IgD-negative memory B cell (primary cell): Measurements from ENCODE around the gene UCN2. TPM values are rescaled to one million over a fixed set of nuclear protein-coding genes. Genes with fewer than 3 reads are reported as not detected.

ENCODE experiments used
- H3K27ac Mint-ChIP-seq, 3 donors: one replicate each; pipeline ENCODE4 v1.8.0; 2020 to 2022; ENCODE audit warnings: mild to moderate bottlenecking in 3 of 3, mixed read lengths in 3 of 3, moderate library complexity in 1 of 3
- H3K27me3 Mint-ChIP-seq: one replicate; pipeline ENCODE4 v1.8.0; 2021; ENCODE audit warnings: mixed read lengths
- H3K36me3 Mint-ChIP-seq: one replicate; pipeline ENCODE4 v1.8.0; 2020; ENCODE audit warnings: mild to moderate bottlenecking, mixed read lengths
- H3K4me1 Mint-ChIP-seq, 3 donors: one replicate each; pipeline ENCODE4 v1.8.0; 2020 to 2022; ENCODE audit warnings: mixed read lengths in 3 of 3, mild to moderate bottlenecking in 1 of 3
- H3K4me3 Mint-ChIP-seq, 4 donors: one replicate each; pipeline ENCODE4 v1.8.0; 2020 to 2022; ENCODE audit warnings: mild to moderate bottlenecking in 4 of 4, mixed read lengths in 4 of 4, moderate library complexity in 3 of 4
- H3K9me3 Mint-ChIP-seq, 3 donors: one replicate each; pipeline ENCODE4 v1.8.0; 2020 to 2021; ENCODE audit warnings: mixed read lengths in 3 of 3, mild to moderate bottlenecking in 1 of 3
- polyA plus RNA-seq: library from polyadenylated mRNA; unstranded; fragments of 300-500 nt; fragmentation: Illumina TruSeq; gene quantifications from one replicate; pipeline ENCODE4 v1.2.3, GENCODE V29; 2021

Gene UCN2
- polyA plus RNA-seq, 1 donor from 2014 or later, result not detected

- Mint-ChIP-seq H3K4me3 (no peak overlapping the region), H3K27ac (no peak overlapping the region), H3K9me3 (no peaks in the 10 kb centered on the region), H3K4me1 (no peaks in the 10 kb centered on the region), H3K27me3 (no peaks in the 10 kb centered on the region), H3K36me3 (no peaks in the 10 kb centered on the region)
These were observed 10.5 kb upstream of the UCN2 start for GRCh38 chr3:48573973-48574585.

GRCh38 chr3:48572517-48572916, 8.9 kb upstream of the UCN2 start:
- Mint-ChIP-seq H3K9me3 (no peaks in the 10 kb centered on the region), H3K27me3 (no peaks in the 10 kb centered on the region), H3K4me3 (no peak overlapping the region), H3K4me1 (no peaks in the 10 kb centered on the region), H3K27ac (no peak overlapping the region), H3K36me3 (no peaks in the 10 kb centered on the region)

GRCh38 chr3:48571938-48572337, 8.4 kb upstream of the UCN2 start:
- Mint-ChIP-seq H3K4me3 (no peak overlapping the region), H3K27ac (no peak overlapping the region), H3K27me3 (no peaks in the 10 kb centered on the region), H3K4me1 (peaks cover 0 to 2% (median 0%) of the 10 kb centered on the region in 3 donors), H3K9me3 (no peaks in the 10 kb centered on the region), H3K36me3 (no peaks in the 10 kb centered on the region)

DNA sequence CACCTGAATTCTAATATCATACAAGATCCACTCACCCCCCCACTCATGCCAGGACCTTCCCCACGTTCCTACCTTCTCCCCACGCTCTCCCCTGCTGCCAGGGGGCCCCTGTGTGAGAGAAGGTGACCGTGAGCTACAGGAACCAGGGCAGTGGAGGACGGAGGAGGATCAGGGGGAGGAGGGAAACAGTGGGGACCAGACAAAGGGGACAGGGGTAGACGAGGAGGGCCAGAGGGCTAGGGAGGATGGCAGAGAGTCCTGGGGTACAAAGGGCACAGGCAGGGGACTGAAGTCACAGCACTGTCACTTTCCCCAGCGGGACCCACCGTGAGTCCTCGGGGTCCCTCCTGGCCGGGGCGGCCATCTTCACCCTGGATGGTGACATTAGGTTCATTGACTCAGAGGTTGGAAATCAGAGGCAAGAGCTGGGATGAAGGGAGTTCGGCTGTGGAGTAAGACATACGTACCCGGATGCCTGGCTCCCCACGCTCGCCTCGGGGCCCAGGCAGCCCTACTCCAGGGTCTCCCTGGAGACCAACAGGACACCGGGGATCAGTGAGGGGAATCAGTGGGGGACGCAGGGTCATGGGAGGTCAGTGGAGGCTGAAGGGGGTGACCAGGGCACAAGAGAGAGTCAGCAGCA, 6.3 kb upstream of the UCN2 start:
- no peak overlapping the region for H3K27ac Mint-ChIP-seq
- H3K27me3 Mint-ChIP-seq, result no peaks in the 10 kb centered on the region
- no peaks in the 10 kb centered on the region for H3K36me3 Mint-ChIP-seq
- H3K9me3 Mint-ChIP-seq, result no peaks in the 10 kb centered on the region
- H3K4me3 Mint-ChIP-seq, result no peak overlapping the region
- peaks cover 0 to 2% (median 0%) of the 10 kb centered on the region in 3 donors for H3K4me1 Mint-ChIP-seq

DNA sequence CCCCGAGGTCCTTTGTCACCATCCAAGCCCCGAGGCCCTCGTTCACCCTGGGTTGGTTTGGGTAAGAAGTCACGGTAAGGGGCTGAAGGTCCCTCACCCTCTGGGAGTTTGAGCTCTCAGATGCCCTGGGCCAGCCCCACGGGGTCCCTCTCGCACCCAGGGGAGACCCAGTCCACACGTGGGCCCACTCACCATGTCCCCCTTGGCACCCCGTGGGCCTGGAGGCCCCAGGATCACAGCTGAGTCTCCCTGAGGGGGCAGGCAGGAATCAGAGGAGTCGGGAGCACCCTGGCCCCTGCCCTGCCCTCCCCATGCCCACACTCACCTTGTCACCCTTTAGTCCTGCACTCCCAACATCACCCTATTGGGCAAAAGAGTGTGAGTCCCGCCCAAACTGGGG, 5.8 kb upstream of the UCN2 start:
- Mint-ChIP-seq H3K27me3 (no peaks in the 10 kb centered on the region), H3K4me1 (peaks cover 0 to 2% (median 0%) of the 10 kb centered on the region in 3 donors), H3K9me3 (no peaks in the 10 kb centered on the region)

GRCh38 chr3:48568476-48568875, 4.9 kb upstream of the UCN2 start:
- H3K4me3 Mint-ChIP-seq, result no peak overlapping the region
- no peaks in the 10 kb centered on the region for H3K27me3 Mint-ChIP-seq
- no peaks in the 10 kb centered on the region for H3K36me3 Mint-ChIP-seq
- peaks cover 0 to 2% (median 0%) of the 10 kb centered on the region in 3 donors for H3K4me1 Mint-ChIP-seq
- no peak overlapping the region for H3K27ac Mint-ChIP-seq
- no peaks in the 10 kb centered on the region for H3K9me3 Mint-ChIP-seq

More for the DNA sequence above, 5.8 kb upstream of the UCN2 start:
- no peak overlapping the region for H3K27ac Mint-ChIP-seq
- no peak overlapping the region for H3K4me3 Mint-ChIP-seq
- H3K36me3 Mint-ChIP-seq, result no peaks in the 10 kb centered on the region

- H3K4me3 Mint-ChIP-seq, result no peak overlapping the region
- H3K27ac Mint-ChIP-seq, result no peak overlapping the region
- no peaks in the 10 kb centered on the region for H3K36me3 Mint-ChIP-seq
- peaks cover 0 to 2% (median 0%) of the 10 kb centered on the region in 3 donors for H3K4me1 Mint-ChIP-seq
- no peaks in the 10 kb centered on the region for H3K9me3 Mint-ChIP-seq
- H3K27me3 Mint-ChIP-seq, result no peaks in the 10 kb centered on the region
These were observed 3.9 kb upstream of the UCN2 start for GRCh38 chr3:48567500-48567899.

DNA sequence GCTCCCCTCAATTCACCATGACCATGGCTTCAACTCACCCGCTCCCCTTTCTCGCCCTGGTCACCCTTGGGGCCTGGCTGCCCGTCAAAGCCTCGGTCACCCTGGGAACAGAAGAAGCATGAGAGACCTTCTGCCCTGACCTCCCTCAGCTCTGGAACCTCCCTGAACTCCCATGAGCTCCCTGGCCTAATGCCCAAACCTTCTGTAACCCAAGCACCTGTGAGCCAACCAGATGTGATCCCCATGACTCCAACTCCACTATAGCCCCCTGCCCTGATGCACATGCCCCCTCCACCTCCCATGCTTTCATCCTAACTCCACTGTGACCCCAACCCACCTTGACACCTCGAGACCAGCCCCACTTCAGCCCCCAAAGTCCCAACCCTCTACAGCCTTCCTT, 3.5 kb upstream of the UCN2 start:
- Mint-ChIP-seq H3K36me3 (no peaks in the 10 kb centered on the region), H3K27ac (no peak overlapping the region), H3K9me3 (no peaks in the 10 kb centered on the region), H3K4me1 (peaks cover 0 to 2% (median 0%) of the 10 kb centered on the region in 3 donors), H3K4me3 (no peak overlapping the region), H3K27me3 (no peaks in the 10 kb centered on the region)

DNA sequence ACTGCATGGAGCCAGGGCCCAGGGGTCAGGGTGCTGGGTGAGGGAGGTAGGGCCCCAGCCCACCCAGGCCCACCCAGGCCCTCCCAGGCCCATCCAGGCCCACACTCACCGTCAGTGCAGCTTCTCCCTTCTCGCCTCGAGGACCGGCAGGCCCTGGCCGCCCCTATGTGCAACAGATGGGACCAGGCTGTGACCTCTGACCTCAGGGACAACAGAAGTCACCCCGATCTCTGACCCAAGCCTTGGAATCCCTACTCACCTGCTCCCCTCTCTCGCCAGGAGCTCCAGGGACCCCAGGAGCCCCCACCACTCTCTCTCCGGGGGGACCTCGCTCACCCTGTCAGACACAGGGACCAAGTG, 2.8 kb upstream of the UCN2 start:
- no peak overlapping the region for H3K27ac Mint-ChIP-seq
- no peak overlapping the region for H3K4me3 Mint-ChIP-seq
- H3K9me3 Mint-ChIP-seq, result no peaks in the 10 kb centered on the region
- H3K27me3 Mint-ChIP-seq, result no peaks in the 10 kb centered on the region
- no peaks in the 10 kb centered on the region for H3K36me3 Mint-ChIP-seq
- H3K4me1 Mint-ChIP-seq, result peaks cover 0 to 2% (median 0%) of the 10 kb centered on the region in 3 donors

DNA sequence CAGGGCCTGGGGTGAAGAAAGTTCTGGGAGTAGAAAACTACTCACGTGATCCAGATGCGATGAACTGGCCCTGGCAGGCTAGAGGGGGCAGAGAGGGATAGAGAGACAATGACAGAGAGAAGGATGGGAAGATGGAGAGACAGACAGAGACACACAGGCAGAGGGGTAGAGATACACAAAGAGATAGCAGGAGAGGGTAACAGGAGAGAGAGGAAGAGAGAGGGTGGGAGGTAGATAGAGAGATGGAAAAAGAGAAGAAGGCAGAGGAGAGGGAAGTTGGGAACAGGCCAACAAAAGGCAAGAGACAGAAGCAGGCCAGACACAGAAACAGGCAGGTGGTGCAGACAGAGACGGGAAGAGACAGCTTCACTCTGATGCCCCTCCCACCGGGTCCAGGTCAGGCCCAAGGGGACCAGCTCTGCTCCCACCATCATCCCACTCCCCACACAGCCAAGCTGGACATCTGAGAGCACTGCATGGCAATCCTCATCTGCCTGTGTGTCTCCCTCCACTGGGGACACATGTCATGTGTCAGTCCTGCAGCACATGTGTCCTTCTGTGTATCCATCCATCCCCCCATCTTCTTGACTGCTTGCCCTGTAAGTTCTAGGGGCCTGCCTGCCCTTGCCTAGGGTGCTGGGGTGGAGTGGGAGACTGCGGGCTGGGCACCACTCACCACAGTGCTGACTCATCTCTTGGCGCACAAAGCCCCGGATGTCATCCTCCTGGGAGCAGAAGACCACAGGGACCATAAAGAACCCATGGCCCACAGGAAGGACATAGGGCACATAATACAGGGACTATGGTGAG, 2.2 kb upstream of the UCN2 start:
- Mint-ChIP-seq H3K4me3 (no peak overlapping the region), H3K9me3 (no peaks in the 10 kb centered on the region), H3K27ac (no peak overlapping the region), H3K4me1 (peaks cover 0 to 2% (median 0%) of the 10 kb centered on the region in 3 donors), H3K36me3 (no peaks in the 10 kb centered on the region), H3K27me3 (no peaks in the 10 kb centered on the region)

GRCh38 chr3:48565186-48565585, 1.6 kb upstream of the UCN2 start:
- H3K4me3 Mint-ChIP-seq, result no peak overlapping the region
- no peak overlapping the region for H3K27ac Mint-ChIP-seq
- peaks cover 0 to 5% (median 4%) of the 10 kb centered on the region in 3 donors for H3K4me1 Mint-ChIP-seq
- H3K27me3 Mint-ChIP-seq, result no peaks in the 10 kb centered on the region
- no peaks in the 10 kb centered on the region for H3K9me3 Mint-ChIP-seq
- H3K36me3 Mint-ChIP-seq, result no peaks in the 10 kb centered on the region

DNA sequence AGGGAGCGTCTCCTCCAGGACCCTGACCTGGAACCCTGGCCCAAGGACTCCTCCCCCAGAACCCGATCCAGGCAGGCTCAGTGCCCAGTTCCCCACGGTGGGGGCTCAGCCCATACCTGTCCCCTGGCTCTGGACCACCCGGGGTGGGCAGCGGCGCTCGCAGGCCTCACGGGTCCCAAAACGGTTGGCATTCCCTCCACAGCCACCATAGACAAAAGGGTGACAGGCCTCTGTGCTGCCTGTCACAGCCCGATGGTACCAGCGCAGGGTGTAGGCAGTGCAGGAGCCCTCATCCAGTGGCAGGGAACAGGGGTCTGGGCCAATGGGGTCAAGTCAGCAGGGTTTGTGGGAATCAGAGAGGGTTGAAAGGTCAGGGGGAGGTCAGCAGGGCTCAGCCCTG, 1.1 kb upstream of the UCN2 start:
- H3K27me3 Mint-ChIP-seq, result no peaks in the 10 kb centered on the region
- H3K4me3 Mint-ChIP-seq, result no peak overlapping the region
- no peaks in the 10 kb centered on the region for H3K9me3 Mint-ChIP-seq
- no peaks in the 10 kb centered on the region for H3K36me3 Mint-ChIP-seq
- H3K4me1 Mint-ChIP-seq, result peaks cover 0 to 9% (median 6%) of the 10 kb centered on the region in 3 donors
- no peak overlapping the region for H3K27ac Mint-ChIP-seq

DNA sequence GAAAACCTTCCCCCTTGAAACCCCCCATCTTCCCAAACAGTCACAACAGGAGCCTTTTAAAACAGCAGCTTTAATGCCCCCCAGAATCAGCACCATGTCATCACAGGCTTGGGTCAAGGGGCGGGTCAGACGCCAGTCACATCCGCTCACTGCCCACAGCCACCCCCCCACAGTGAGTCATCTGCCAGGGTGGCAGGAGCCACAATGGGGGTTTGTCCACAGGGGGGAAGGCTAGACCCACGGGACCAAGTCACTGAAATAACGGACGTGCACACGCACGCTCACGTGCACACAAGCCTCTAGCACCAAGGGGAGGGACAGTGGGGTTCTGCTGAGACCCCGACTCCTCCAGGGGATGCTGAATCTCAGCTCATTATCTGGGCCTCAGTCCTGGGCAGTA, 441 bp upstream of the UCN2 start:
- H3K4me1 Mint-ChIP-seq, result peaks cover 0 to 9% (median 9%) of the 10 kb centered on the region in 3 donors
- H3K9me3 Mint-ChIP-seq, result no peaks in the 10 kb centered on the region
- H3K27me3 Mint-ChIP-seq, result no peaks in the 10 kb centered on the region
- H3K27ac Mint-ChIP-seq, result no peak overlapping the region
- H3K36me3 Mint-ChIP-seq, result no peaks in the 10 kb centered on the region
- no peak overlapping the region for H3K4me3 Mint-ChIP-seq

DNA sequence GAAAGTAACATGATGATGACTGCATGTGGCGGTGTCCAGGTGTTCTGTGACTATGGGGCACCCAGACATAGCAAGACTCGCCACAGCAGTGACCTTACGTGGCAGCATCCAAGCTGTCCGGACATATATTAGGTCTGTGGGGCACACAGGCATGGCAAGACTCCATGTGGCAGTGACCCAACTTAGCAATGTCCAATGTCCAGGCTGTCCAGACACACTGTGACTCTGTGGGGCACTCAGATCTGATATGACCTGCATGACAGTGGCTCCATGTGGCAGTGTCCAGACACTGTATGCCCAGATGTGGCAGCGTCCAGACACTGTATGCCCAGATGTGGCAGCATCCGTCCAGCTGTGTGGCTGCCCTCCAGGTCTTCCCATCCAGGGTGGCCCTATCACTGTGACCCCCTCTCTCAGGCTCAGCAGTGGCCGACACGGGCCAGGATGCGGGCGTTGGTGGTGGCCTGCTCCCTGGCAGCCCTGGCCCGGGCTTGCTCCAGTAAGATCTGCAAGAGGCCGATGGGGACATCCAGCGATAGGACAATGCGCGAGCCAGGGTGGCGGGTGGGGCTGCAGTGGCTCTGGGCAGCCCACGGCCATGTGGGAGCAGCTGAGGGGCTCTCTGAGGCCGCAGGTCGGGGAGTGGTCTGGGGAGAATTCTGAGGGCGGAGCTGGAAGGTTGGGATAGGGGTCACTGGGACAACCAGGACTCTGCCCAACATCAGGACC, 1.1 kb downstream of the UCN2 start:
- H3K4me3 Mint-ChIP-seq, result no peak overlapping the region
- H3K27ac Mint-ChIP-seq, result no peak overlapping the region
- no peaks in the 10 kb centered on the region for H3K36me3 Mint-ChIP-seq
- H3K27me3 Mint-ChIP-seq, result no peaks in the 10 kb centered on the region
- no peaks in the 10 kb centered on the region for H3K9me3 Mint-ChIP-seq
- peaks cover 9 to 15% (median 15%) of the 10 kb centered on the region in 3 donors for H3K4me1 Mint-ChIP-seq
